NCI-H446 treated with DMSO at 0.1 percent for 48 hours (cell line): Measurements from ENCODE around the gene HTR3B.
A peak's percentile ranks its signal among the peaks of the same experiment; 100 is the strongest.
"Not testable (repeated sequence)": the region's sequence is repeated elsewhere in the genome, so short reads cannot be mapped to it uniquely, and the experiment has no call there.

Experiments
- DNase-seq: peaks from one replicate; lab custom pipeline; 2025; lab: John Stamatoyannopoulos, UW

HTR3B gene

GRCh38 chr11:113946162-113946561 lies 41.6 kb downstream of the HTR3B start:
- not testable (repeated sequence) for DNase-seq

DNA sequence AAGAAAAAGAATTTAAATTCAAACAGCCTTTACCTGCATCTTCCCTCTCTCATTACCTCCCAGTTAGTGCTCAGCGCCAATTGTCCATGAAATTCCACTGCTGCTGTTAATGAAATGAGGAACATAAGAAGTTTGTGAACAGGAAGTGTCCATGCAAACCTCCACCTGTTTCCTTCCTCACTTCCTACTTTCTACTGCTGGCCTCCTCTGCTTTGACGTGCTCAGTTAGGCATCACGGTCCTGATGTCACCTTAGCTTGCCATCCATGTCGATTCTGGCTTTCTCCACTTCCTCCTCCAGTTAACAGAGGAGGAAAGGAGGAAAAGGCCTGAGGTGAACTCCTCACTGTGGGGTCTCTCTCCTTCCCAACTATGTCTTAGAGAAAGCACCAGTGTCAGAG lies 43.4 kb downstream of the HTR3B start:
- no peak for DNase-seq

GRCh38 chr11:113949891-113950290 lies 45.3 kb downstream of the HTR3B start:
- no peak for DNase-seq

DNA sequence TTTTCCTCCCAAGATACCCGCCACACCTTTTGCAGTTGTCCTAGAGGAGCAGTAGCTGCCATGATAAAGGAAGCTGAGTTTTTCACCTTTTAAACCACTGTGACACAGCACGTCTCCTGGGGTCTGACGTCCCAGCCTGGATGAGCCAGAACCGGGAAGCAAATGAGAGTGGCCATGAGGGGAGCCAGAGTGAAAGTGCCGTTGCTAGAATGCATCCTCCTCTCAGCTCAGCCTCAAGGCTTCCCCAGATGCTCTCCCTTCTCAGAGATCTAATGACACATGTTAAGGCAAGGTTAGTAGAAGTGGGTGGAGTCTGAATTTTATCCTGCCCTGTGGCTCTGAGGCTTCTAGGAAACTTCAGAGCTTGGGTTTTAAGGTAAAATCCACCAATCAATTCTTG lies 46.9 kb downstream of the HTR3B start:
- no peak for DNase-seq

- DNase-seq = no peak
These were observed 47.5 kb downstream of the HTR3B start for GRCh38 chr11:113952070-113952469.

- DNase-seq = no peak
These were observed 48.0 kb downstream of the HTR3B start for GRCh38 chr11:113952588-113952987.

DNA sequence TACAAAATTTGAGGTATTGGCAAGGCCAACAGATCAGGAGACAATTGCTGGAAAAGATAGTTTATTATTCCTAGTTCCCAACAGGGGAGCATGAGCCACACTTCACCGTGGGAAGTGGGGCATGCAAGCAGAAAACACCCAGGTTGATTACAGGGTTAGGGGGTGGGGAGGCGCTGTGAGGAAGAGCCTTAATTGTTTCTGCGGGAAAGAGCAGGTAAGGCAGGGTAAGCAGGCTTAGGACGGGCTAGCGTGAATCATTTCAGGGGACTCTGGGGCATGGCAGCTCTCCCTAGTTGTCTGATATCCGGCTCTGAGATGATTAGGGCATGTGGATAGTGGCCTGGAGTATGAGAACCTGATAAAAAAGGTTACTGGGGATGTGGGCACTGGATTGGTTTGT lies 49.6 kb downstream of the HTR3B start:
- no peak for DNase-seq

DNA sequence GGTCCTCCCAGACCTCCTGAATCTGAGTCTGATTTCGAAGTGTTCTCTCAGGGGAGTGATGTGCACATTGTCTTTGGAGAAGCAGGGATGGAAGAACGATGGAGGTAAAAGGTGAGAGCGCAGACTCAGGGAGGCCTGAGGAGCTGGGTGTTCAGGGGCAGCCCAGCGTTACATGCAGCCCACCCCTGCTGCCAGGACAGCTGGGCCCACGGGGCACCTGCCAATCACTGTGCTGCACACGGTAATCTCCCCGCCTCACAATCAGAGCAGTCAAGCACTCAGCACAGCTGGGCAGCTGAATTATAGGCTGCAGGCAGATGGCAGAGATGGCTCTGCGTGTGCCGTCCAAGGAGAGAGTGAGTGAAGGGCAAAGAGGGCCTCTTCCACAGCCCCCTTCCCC lies 52.4 kb downstream of the HTR3B start:
- no peak for DNase-seq

- no peak for DNase-seq
These were observed 56.2 kb downstream of the HTR3B start for GRCh38 chr11:113960702-113961330.

DNA sequence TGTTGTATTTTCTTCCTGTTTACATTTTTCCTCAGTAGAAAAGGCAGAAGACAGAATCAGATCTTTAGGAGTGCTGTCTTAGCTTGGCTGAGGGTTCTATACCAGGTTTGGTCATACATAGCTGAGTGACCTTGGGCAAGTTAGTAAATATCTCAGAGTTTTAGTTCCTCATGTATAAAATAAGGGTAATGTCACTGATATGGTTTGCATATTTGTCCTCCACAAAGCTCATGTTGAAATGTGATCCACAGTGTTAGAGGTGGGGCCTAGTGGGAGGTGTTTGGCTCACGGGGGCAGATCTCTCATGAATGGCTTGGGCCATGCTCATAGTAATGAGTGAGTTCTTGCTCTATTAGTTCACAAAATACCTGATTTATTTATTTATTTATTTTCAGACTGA lies 62.8 kb downstream of the HTR3B start:
- no peak for DNase-seq

- DNase-seq = no peak
These were observed 67.1 kb downstream of the HTR3B start for GRCh38 chr11:113971506-113972195.

- peak; percentile 56 for DNase-seq
These were observed 70.3 kb downstream of the HTR3B start, which contains the start of gene HTR3A for GRCh38 chr11:113974741-113975470. Gene HTR3A (plus strand): TSS chr11:113975108. CDS start chr11:113975326, 218 bp downstream.

DNA sequence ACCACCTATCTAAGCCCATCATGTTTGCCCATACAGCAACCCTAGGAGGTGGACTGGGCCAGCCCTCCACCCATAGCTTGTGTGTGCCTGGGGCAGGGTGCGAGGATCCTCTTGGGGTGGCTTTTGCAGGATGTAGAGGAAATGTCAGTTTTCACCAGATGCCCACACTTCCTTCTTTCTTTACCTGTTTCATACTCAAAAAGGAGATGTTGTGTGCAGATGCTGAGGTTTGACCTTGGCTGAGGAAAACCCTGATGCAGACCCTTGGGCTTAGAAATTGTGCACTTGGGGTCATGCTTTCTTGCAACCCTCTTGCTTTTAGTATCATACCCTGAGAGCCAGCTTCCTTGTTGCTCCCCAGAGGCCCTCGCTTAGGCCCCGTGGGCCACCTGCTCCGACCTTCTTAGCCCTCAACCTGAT lies 72.5 kb downstream of the HTR3B start:
- no peak for DNase-seq

DNA sequence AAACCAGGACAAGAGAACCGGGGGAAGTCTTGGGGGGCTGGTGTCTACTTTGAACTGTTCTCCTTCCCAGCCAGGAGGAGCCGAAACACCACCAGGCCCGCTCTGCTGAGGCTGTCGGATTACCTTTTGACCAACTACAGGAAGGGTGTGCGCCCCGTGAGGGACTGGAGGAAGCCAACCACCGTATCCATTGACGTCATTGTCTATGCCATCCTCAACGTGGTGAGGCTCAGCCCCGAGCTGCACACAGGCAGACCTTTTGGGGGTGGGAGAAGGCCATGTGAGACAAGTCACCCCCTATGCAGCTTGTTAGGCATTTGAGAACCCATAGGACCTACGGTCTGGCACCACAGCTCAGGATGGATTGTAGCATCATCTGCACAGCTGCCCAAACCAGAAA lies 73.1 kb downstream of the HTR3B start:
- no peak for DNase-seq

DNA sequence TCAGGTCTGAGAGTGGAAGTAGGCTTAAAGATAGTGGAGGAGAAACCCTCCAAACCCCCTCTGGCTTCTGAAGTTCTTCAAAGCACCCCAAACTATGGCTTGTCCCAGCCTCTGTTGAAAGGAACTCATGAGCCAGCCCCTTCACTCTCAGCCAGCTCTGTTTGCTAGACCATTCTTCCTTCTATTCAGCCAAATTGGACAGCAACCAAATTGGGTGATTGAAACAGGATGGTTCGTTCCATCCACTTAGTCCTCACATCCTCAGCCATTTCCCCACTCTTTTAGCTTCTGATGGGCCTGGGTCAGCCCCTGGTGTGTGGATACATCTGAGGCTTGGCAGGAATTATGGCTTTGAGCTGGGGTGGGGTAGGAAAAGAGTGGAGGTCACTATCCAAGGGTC lies 74.8 kb downstream of the HTR3B start:
- DNase-seq = no peak

GRCh38 chr11:113980785-113981184 lies 76.2 kb downstream of the HTR3B start:
- DNase-seq = no peak

DNA sequence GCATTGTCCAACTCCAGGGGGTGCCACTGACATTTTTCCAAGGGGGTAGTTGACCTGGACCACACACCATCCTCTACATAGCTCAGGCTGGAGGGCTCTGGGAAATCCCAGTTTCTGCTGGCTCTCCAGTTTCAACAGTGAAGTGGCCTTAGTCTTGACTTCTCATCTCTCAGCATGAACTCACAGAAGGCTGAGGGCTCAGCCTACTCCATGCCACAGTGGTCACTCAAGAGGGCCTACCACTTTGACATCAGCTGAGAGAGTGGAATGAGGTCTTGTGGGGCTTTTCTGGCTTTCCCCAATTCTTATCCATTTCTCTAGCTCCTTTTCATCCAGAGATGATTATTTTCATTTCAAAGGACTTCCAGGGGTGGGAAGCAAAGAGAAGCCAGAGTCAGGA lies 77.7 kb downstream of the HTR3B start:
- no peak for DNase-seq

- no peak for DNase-seq
These were observed 80.2 kb downstream of the HTR3B start for GRCh38 chr11:113984781-113985180.

GRCh38 chr11:113985906-113986305 lies 81.3 kb downstream of the HTR3B start:
- no peak for DNase-seq

GRCh38 chr11:113986351-113987140 lies 82.0 kb downstream of the HTR3B start:
- no peak for DNase-seq

DNA sequence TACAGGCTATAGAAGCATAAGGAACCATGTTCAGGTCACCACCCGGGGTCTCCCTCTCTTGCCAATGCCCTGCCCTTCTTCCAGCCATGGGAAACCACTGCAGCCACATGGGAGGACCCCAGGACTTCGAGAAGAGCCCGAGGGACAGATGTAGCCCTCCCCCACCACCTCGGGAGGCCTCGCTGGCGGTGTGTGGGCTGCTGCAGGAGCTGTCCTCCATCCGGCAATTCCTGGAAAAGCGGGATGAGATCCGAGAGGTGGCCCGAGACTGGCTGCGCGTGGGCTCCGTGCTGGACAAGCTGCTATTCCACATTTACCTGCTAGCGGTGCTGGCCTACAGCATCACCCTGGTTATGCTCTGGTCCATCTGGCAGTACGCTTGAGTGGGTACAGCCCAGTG lies 84.8 kb downstream of the HTR3B start:
- DNase-seq = no peak

DNA sequence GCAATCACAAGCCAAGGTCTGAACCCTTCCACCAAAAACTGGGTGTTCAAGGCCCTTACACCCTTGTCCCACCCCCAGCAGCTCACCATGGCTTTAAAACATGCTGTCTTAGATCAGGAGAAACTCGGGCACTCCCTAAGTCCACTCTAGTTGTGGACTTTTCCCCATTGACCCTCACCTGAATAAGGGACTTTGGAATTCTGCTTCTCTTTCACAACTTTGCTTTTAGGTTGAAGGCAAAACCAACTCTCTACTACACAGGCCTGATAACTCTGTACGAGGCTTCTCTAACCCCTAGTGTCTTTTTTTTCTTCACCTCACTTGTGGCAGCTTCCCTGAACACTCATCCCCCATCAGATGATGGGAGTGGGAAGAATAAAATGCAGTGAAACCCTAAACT lies 85.3 kb downstream of the HTR3B start:
- DNase-seq = no peak
